ENCODE data around the gene ADAM12. TPM values are rescaled to one million over a fixed set of nuclear protein-coding genes. Genes with fewer than 3 reads are reported as not detected.

Gene ADAM12, protein sequence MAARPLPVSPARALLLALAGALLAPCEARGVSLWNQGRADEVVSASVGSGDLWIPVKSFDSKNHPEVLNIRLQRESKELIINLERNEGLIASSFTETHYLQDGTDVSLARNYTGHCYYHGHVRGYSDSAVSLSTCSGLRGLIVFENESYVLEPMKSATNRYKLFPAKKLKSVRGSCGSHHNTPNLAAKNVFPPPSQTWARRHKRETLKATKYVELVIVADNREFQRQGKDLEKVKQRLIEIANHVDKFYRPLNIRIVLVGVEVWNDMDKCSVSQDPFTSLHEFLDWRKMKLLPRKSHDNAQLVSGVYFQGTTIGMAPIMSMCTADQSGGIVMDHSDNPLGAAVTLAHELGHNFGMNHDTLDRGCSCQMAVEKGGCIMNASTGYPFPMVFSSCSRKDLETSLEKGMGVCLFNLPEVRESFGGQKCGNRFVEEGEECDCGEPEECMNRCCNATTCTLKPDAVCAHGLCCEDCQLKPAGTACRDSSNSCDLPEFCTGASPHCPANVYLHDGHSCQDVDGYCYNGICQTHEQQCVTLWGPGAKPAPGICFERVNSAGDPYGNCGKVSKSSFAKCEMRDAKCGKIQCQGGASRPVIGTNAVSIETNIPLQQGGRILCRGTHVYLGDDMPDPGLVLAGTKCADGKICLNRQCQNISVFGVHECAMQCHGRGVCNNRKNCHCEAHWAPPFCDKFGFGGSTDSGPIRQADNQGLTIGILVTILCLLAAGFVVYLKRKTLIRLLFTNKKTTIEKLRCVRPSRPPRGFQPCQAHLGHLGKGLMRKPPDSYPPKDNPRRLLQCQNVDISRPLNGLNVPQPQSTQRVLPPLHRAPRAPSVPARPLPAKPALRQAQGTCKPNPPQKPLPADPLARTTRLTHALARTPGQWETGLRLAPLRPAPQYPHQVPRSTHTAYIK
- total RNA-seq: 2.1 TPM

DNA sequence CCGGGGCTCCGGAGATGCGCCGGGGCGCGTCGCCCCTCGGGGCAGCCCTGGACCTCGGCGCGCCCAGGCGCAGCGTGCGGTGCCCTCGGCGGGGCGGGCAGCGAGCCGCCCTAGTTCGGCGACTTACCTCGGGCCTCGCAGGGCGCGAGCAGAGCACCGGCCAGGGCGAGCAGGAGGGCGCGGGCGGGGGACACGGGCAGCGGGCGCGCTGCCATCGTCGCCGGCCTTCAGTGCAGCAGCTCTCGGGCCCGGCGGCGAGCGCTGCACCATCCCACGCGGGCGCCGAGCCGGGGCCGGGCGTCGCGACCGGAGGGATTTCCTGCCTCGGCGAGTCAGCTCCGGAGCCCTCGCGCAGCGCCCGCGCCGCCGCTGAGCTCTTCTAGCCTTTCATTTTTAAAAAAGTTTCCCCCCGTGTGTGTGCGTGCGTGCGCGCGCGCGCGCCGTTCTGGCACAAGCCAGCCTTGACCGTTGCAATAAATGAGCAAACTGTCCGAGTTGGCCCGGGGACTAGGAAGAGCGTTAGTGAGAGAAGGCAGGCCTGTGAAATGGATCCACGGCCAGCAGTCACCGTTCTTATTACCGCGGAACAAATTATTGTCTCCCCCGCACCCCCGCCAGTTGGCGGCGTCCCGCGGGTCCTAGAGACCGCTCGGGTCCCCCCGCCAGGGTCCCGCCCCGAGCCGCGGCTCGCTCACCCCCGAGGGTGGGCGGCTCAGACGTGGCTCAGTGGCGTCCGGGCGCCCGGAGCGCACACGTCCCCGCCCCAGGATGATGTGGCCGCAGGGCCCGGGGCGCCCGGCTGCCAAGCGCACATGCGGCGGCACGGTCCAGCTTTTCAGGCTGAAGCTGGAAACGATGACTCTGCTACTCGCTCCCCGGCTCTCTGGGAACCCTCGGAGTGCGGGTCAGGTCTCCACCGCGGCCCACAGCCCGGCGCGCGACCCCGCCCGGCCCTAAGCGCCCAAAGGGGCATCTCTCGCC, at the start of gene ADAM12:
ADAM12 (minus strand) TSS at position 547 of the 981 bp plus-strand sequence; CDS start at position 215, 332 bp downstream.
- no peak for DNase-seq (ENCODE audit: low spot score)

DNA sequence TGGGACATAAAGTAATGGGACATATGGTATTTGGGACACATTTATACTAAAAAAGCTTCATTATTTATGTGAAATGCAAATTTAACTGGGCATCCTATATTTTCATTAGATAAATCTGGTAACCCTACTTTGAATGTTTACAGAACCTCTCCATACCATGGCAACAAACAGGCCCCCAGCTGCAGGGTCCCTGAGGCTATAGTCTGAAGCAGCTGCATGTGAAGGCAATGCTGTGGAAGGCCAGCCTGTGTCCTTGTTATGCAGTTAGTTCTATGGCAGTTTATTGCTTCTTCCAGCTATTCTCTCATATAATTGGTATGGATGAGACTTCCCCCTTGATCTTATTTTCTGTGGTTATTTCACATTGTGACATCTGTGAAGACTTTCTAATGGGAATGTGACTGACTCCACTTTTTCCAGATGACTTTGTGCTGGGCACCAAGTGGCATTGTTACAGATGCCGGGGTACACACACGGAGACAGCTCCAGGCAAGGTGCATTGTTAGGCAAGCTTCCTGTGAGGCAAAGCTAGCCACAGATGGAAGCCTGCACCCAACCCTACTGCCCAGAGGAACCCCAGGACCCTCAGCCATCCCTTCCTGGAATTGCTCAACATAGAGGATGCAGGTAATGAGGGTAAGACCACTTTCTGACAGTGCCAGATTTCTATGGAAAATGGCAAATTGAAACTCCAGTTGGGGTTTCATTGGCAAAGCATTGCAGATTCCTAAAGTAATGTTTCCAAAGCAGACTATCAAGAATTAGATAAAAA, 49.5 kb upstream of the ADAM12 start:
- no peak for DNase-seq (ENCODE audit: low spot score)

DNA sequence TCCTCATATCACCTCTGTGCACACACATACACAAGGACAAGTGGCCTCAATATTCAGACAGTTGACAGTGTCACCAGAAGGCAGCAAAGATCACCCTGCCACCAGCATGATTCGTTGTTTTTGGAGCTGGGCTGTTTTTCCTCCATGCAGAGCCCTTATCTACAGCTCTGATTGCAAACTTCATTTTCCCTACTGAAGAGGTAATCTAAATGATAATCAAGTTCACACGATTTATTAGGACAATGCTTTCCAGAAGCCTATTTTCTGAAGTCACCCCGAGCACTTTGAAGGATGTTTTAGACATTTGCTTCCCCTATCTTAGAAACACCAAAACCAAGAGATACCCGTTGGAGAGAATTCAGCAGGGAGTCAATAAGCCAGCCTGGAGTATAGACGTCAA, 46.0 kb upstream of the ADAM12 start:
- DNase-seq (ENCODE audit: low spot score): no peak

DNA sequence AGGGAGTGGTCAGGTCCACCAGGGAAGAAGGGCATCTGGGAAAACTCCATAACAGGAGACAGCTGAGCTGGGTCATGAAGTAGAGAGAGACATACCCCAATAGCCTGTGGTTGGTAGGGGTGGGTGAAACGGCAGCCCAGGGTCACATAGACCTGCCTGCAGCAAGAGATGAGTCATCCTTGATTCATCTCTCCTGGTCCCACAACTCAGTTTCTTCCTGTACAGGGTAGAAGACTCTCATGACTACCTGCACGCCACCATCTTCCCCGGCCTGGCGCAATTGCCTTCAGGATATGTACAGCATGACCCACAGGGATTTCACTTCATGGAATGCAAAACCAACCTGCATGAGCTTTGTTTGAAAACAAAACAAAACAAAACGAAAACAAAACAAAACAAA, 45.1 kb upstream of the ADAM12 start:
- DNase-seq (ENCODE audit: low spot score): no peak

DNA sequence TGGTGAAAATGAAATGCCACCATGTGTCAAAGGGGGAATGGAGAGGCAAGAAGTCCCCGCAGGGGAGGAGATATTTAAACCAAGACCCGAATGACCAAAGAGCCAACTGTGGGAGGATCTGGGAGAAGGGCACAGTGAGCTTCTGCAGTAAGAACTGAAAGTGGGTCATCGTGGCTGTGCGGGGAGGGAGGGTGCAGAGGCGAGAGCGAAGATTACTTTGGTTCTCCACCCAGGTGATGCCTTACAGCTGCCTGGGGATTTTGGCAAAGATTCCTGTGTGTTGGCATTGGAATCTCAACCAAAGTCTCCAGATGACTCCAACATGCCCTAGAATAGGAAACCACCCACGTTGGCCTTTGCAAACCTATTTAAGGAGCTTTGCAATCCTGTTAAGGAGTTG, 44.2 kb upstream of the ADAM12 start:
- DNase-seq (ENCODE audit: low spot score): no peak

DNA sequence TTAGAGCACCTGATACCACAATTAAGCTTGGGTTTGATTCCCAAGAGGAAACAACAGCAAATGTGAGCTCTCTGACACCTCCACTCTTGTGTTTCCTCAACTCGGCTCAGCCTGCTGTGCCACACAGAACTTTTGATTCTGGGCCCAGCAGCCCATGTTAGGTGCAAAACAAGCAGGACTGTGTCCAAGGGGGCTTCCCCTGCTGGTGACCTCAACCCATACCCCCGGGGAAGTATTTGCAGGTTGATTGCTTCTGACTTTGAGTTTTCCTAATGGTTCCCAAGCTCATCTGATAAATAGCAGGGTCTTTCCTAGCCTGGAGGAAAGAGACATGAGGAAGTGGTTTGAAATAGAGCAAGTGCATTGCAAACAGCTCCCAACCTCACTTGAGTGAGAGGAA, 43.5 kb upstream of the ADAM12 start:
- no peak for DNase-seq (ENCODE audit: low spot score)

DNA sequence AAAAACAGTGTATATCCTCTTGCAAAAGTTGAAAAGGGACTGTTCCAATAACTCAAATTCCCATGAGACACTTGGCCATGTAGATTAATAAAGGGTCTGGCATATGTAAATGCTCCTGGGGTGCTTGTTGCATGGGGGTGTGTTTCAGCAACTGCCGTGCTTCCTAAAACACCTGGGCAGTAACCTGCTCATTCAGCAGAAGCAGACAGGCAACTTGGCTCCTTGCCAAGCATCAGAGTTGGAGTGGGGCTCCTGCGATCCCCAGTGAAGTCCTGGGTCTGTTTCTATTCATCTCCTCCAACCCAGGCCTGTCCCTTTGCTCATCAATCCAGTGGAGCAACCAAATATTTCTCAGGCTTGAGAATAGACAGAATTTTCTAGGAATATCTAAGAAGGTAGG, 42.2 kb upstream of the ADAM12 start:
- no peak for DNase-seq (ENCODE audit: low spot score)

DNA sequence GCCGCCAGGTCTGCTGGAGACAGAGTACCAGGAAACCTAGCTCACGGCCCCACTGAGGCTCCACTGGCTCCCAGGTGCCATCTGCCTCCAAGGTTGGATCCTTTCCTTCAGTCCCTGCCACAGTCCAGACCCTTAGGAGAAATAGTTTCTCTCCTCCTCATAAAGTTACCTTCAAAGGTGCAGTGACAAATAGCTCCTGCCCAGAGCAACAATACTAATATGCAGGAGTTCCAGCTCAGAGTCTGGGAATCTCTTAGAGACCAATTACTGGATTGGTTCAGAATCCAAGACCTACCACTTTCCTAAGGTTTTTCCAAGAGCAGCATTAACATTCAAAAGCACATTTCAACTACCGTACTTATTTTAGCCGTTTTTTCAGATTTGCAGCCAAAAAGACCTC, 41.0 kb upstream of the ADAM12 start:
- DNase-seq (ENCODE audit: low spot score): no peak

DNA sequence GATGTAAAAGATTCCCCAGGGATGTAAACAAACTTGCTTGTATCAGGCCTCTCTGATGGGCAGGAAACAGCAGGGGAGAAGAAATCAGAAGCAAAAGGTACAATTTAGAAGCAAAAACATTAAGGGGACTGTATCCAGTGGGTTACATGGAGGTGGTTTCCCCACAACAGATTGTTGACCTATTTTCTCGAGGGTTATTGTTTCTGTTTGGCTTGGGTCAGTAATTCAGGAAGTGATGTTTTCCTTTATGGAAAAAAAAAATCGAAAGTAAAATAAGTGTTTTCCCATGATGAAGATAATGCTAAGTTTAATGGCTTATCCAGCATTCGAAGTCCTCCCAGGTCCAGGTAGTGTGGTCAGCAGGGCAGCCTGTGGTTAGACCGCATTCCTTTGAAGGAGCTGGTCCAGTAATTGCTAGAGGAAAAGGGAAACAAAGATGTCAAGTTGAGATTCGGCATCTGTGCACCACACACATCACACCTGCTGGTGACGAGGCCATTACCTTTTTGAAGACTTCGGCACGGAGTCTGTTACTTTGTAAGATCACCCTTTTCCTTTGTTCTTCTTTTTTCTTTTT, 37.3 kb upstream of the ADAM12 start:
- no peak for DNase-seq (ENCODE audit: low spot score)

DNA sequence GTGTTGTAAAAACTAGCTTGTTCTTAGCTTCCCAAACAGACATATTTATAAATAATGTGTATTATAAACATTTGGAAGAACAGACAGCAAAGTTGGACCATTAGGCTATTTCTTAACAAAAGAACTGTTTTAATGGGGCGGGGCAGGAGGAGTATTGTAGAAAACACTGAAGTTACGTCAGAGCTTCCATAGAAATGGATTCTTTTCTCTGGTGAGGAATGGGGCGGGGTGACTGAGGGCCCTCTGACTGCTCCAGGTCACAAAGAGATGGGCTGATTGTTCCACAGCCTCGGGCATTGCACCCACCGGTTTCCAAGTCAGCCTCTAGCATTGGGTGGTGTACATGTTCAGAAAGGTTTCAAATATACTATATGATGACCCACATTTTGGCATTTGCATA, 36.8 kb upstream of the ADAM12 start:
- DNase-seq (ENCODE audit: low spot score): no peak

DNA sequence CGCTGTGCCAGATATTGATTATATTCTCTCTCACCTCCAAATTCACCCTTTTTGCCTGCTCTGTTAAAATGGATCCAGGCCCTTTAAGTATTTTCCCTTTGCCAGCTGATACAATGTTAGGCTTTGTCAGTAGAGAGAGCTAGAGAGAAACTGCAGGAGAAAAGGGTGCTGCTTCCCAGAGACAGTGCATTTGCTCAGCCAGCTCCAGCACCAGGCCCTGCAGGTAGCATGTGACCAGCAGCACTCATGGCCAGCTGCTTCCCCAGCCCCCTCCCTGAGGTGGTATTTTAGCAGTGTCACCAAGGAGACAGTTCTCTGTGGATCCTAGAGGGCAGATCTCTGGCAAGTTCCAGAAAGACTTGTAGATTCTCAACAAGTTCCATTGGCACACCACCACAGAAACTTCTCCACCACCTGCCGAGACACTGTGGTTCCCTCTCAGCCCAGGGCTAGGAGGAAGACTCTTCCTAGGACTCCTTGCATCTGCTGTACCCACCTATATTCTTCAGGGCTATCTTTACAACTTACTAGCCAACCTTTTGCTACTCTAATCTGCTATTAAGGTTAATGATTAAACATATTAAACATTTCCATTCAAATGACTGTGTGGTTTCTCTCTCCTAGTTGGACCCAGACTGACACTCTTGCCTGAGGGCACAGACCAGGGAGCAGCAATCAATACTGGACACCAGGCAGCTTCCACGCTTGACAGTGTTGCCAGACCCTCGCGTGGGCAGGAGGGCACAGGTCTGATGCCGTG, 35.6 kb upstream of the ADAM12 start:
- no peak for DNase-seq (ENCODE audit: low spot score)

DNA sequence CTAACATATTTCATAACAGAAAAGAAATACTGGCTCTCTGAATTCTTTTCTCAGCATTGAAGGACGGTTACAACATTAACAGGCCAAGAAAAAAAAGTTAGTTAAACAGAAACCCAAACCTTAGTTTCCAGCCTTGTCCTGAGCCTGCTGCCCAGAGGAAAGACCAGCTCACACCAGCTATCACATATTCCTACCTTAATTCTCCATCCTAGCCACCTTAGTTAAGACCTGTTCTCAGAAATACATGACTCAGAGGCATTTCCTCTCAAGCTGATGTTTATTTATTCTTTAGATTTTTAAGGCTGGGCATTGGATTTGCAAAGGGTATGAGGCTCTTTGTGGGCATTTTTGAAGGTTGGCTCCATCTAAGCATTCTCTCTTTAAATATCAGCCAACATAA, 34.3 kb upstream of the ADAM12 start:
- DNase-seq (ENCODE audit: low spot score): no peak

DNA sequence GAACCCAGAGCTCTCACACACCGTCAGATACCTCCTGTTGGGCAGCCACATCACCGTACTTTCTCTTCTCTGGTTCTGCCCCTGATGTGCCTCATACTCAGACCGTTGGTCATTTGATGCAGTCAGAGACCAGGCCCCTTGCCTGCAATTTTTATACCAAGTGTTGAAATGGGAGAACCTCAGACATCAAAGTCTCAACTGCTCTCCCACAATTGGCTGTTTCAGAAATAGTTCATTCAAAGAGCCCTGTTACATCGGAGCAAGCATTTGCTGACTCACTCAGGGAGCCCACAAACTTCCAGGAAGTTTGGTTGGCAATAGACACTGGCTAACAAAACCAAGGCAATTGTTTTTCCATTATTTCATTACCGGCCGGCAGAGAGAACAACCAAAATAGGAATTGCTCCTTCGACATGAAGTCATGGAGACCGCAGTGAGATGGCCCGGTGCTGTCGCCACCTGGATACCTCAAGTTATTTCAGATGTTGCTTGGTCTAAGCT, 33.5 kb upstream of the ADAM12 start:
- DNase-seq (ENCODE audit: low spot score): no peak

DNA sequence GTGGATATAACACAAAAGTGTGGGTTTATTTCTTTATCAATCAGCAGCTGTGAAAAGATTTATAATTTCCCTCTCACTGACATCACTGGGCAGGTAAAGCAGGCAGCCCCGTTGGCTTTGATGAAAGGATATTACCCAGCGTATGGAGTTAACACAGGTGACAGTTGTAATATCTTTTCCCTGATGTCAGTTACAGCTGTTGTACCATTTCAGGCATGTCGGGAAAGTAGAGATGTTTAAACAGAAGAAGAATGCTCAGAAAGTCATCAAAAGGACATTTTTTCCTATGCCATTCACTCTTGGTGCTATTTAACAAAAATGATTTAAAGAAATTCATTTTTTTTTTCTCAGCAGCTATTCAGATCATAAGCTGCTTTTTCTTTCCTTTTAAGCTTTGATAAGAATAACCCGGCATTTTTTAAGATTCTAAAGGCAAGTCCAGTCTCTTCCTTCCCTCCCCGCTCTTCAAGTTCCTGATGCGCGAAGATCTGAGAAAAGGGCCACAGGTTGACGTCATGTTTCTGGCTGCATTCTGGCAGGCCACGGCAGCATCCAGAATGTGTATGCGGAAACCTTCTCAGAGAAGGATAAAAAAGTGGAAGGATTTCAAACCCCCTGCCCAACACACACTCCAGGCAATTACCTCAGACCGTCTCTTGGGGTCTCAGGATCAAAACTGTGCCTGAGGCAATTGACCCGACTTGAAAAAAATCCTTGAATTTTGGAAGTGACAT, 32.5 kb upstream of the ADAM12 start:
- DNase-seq (ENCODE audit: low spot score): no peak

DNA sequence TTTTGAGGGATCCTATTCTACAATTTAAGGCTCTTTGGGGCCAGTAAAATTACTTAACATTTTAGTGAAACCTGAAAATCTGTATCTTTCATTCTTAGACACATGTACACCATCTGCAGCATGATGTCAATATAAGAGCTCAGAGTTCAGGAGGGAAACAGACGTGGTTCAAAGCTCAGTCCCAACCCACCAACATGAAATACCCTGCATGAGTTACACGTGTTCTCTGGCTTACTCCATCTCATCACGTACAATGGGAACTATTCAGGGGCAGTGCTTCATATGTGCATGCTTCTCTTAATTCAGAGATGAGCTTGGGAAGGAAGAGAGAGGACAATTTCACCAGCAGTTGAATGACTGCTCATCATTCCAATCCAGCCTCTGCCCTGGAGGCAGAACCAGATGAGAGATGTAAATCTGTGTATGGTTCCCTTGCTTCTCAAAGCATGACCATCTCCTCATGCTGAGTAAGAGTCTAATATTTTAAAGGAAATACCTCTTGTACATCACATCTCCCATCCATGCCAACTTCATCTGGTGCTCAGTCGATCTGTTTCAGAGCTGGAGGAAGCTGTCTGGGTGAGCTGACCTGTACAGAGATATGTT, 29.0 kb upstream of the ADAM12 start:
- no peak for DNase-seq (ENCODE audit: low spot score)

DNA sequence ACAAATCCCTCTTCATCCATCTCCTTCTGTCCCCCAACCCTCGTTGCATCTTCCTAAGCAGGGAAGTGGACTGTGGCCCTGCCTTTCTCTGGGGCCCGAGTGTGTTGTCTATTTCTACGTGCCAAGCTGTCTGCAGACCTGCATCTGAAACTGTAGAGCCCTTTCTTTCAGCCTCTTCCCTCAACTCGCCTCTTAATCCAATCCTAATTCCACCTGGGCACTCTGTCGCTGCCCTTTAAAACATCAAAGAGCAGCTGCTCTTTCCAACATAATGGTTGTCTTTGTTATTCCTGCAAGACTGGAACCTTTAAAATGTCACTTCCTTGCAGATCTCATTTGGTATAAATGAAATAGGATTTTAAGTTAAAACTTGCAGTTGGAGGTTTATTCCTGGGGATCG, 21.5 kb upstream of the ADAM12 start:
- no peak for DNase-seq (ENCODE audit: low spot score)

DNA sequence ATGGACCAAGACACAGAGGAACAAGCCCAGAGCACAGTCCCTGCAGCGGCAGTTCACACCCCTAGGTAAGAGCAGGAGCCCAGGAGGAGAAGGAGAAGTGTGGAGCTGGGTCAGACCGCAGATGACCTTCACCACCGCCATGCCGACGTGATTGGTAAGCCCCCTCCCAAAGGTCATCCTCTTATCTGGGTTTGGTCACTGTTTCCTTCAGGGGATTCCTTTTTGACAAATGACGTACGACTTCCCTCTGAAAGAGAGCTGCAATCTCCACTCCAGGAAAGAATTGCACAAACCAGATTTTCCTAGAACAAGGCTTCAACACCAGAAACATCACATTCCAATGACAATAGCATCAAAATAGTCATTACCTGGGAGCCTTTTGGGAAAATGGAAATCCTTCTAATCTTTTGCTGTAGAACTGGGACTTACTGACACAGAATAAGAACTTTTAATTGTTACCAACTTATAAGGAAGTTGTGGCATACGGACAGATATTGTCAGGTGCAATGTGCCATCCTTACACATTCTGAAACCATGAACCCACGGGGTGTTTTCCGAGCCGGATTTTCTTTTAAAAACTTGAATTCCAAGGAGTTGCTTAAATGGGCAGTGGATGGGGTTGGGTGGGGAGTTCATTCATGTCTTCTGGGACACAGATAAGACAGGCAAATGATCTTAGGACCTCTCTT, 20.8 kb upstream of the ADAM12 start:
- no peak for DNase-seq (ENCODE audit: low spot score)

DNA sequence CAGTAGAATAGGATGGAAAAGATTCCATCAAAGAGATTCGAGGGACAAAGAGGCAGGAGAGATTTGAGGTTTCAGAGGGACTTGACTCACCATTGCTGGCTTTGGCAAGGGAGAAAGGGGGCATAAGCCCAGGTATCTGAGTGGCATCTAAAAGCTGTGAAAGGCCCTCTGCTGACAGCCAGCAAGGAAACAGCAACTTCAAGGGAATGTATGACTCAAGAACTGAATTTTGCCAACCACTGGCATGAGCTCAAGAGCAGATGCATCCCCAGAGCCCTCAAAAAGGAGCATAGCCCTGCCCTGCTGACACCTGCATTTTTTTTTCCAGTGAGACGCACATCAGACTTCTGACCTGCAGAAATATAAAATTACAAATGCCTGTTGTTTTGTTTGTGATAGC, 19.6 kb upstream of the ADAM12 start:
- DNase-seq (ENCODE audit: low spot score): no peak
